Daoy (cell line): ENCODE results near the gene PLIN1. TPM values are rescaled to one million over a fixed set of nuclear protein-coding genes. Genes with fewer than 3 reads are reported as not detected.
"Not testable (repeated sequence)": the region's sequence is repeated elsewhere in the genome, so short reads cannot be mapped to it uniquely, and the experiment has no call there.

Experiments
- DNase-seq: peaks from one replicate; pipeline ENCODE4 v3.0.0-alpha.2; 2015; ENCODE audit warnings: low read depth
- total RNA-seq: library from RNA; depleted of rRNA; stranded (reverse); fragments of >200 nt; shearing (Covaris generic); gene quantifications from 2 replicates; pipeline ENCODE4 v1.2.3, GENCODE V29; 2014; rRNA removed

Gene PLIN1, protein sequence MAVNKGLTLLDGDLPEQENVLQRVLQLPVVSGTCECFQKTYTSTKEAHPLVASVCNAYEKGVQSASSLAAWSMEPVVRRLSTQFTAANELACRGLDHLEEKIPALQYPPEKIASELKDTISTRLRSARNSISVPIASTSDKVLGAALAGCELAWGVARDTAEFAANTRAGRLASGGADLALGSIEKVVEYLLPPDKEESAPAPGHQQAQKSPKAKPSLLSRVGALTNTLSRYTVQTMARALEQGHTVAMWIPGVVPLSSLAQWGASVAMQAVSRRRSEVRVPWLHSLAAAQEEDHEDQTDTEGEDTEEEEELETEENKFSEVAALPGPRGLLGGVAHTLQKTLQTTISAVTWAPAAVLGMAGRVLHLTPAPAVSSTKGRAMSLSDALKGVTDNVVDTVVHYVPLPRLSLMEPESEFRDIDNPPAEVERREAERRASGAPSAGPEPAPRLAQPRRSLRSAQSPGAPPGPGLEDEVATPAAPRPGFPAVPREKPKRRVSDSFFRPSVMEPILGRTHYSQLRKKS
- total RNA-seq, result 0.29 TPM in 1 of 2 replicates, not detected in the other

DNA sequence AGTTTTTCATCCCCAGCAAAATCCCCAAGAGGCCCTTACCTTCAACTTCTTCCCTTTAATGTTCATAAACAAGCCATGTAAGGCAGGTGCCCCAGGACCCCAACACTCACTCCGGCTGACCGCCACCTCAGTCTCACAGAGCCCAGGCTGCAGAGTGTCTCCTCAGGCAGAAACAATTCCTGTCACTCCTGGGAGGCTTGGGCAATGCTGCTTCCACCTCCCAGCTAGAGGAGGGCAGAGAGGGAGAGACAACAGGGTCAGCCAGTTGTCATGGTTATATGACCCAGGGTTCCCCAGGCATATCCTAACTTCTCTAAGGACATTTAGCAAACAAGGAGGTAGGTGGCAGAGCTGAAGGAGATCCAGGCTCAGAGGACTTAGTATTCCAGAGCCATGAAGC, at the start of gene PLIN1:
Gene PLIN1 (minus strand): TSS at position 156 of the 400 bp plus-strand sequence. CDS start 1,878 bp downstream, outside the sequence.
- DNase-seq, result no peak

DNA sequence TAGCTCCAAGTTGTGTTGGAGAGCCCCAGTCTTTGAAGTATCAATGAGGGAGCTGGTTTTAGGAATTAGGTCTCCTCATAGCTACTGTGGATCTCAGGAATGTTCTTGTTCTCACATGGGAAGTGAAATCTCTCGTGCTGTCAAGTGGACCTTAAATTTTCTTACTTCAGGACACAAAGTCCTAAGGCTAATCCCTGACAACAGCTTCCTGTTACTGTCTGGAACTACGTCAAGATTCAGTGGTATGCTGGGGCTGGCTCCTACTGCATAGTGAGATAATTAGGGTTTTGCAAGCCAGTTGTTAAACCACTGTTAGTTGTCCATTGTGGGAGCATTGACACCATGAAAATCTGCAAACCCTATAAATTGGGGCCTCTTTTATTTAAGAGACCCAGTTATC, 49.1 kb upstream of the PLIN1 start:
- no peak for DNase-seq

DNA sequence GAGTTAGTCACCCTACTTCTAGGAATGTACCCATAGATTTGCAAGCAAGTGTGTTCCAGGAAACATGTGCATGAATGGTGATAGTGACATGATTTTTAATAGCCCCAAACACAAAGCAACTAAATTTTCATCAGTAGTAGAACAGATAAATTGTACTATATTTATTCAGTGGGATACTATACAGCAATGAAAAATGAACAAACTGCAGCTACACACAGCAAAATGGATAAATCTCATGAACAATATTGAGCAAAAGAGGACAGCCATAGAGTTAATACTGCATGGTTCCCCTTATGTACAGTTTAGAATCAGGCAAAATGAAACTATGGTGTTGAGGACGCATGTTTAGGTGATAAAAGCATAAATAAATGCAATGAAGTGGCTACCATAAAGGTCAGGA, 45.9 kb upstream of the PLIN1 start:
- DNase-seq, result no peak

DNA sequence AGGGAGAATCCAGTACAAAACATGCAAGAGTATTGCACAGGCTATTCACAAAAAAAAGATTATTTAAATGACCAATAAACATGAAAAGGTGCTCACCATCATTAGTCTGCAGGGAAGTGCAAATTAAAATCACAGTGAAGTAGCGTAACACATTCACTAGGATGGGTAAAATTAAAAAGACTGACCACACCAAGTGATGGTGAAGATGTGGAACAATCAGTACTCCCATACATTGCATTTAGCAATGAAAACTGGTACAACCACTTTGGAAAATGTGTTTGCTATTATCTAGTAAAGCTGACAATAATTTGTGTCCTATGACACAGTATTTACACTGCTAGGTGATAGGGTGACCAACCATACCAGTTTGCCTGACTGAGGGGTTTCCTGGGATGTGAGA, 45.5 kb upstream of the PLIN1 start:
- DNase-seq, result no peak

DNA sequence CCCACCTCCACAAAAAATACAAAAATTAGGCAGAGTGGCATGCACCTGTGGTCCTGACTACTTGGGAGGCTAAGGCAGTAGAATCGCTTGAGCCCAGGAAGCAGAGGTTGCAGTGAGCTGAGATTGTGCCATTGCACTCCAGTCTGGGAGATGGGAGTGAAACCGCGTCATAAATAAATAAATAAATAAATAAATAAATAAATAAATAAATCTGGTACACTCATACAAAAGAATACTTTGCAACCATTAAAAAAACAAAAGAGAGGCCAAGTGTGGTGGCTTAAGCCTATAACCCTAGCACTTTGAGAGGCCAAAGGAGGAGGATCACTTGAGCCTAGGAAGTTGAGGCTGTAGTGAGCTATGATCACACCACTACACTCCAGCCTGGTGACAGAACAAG, 43.9 kb upstream of the PLIN1 start:
- DNase-seq, result no peak

DNA sequence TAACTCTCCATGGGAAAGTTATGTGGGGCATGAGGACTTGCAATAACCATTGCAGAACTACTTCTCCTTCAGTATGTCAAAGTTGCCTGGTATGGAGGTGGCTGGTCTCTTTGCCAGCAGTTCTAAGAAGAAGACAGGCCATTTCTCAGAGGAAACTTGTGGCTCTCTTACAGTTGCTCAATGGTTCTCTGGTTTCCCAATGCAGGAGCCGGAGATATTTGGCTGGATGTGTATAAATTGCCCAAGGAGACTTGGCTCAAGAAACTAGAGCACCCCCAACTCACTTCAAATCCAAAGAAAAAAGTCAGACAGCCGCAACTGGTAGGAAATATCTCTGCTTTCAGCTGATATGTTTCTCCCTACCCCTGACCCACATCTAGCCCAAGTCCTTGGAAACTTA, 35.6 kb upstream of the PLIN1 start:
- no peak for DNase-seq

DNA sequence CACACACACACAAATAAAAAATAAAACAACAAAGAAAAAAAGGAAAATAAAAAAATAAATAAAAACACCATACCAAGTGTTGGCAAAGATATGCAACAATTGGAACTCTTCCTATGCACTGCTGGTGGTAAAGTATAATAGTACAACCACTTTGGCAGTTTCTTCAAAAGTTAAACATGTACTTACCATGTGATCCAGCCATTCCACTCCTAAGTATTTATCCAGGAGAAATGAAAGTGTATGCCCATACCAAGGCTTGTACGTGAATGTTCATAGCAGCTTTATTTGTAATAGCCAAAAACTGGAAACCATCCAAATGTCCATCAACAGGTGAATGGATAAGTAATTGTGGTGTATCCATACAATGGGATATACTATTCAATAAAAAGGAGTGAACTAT, 28.4 kb upstream of the PLIN1 start:
- DNase-seq, result no peak

DNA sequence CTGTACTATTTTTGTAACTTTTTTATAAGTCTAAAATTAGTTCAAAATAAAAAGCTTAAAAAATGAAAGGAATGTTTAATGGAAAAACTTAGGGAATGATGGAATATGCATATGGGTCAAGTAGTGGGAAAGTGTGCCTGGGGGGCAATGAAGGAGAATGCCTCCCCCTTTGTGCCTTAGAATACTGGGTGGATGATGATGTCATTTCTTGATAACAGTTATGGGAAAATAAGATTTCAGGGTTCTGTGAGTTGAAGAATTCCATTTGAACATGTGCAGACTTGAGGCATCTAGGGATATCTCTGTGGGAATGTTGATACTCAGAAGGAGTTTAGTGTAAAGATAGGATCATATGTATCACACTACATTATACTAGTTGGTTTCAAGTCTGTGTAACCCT, 25.2 kb upstream of the PLIN1 start:
- DNase-seq, result no peak

DNA sequence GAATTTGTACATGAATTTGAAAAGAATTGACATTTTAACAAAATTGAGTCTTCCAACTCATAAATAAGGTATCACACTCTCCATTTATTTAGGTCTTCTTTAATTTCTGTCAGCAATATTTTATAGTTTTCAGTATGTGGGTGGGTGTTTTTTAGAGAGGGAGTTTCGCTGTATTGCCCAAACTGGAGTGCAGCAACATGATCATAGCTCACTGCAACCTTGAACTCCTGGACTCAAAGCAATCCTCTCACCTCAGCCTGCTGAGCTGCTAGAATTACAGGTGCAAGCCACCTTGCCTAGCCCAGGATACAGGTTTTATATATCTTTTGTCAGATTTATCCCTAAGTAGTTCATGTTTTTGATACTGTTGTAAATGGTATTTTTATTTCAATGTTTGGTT, 16.0 kb upstream of the PLIN1 start:
- DNase-seq, result no peak

DNA sequence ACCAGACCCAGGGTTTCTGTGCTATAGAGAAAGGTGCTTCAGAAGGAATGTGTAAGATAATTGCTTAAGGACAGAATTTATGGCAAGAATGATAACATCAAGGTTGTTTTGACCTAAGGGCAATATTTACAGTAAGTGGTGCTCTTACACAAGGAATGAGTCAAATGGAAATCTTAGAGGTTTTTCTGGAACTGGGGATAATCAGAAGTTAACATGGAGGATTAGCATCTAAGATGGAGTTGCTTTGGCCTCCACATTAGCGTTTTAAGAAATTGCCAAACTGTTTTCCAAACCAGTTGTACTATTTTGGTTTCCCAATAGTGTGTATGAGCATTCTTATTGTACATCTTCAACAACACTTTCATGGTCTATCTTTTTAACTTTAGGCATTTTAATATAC, 14.5 kb upstream of the PLIN1 start:
- no peak for DNase-seq

DNA sequence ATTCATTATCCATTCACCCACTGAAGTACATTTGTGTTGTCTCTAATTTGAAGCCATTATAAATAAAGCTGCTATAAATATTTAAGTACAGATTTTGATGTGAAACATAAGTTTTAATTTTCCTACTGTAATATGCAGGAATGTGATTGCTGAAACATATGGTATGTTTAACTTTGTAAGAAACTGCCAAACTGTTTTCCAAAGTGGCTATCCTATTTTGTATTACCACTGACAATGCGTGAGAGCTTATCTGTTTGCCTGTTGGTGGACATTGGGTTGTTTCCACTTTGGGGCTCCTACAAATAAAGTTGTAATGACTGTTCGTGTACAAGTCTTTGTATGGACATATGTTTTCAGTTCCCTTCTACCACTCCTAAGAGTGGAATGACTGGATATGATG, 13.9 kb upstream of the PLIN1 start:
- no peak for DNase-seq

DNA sequence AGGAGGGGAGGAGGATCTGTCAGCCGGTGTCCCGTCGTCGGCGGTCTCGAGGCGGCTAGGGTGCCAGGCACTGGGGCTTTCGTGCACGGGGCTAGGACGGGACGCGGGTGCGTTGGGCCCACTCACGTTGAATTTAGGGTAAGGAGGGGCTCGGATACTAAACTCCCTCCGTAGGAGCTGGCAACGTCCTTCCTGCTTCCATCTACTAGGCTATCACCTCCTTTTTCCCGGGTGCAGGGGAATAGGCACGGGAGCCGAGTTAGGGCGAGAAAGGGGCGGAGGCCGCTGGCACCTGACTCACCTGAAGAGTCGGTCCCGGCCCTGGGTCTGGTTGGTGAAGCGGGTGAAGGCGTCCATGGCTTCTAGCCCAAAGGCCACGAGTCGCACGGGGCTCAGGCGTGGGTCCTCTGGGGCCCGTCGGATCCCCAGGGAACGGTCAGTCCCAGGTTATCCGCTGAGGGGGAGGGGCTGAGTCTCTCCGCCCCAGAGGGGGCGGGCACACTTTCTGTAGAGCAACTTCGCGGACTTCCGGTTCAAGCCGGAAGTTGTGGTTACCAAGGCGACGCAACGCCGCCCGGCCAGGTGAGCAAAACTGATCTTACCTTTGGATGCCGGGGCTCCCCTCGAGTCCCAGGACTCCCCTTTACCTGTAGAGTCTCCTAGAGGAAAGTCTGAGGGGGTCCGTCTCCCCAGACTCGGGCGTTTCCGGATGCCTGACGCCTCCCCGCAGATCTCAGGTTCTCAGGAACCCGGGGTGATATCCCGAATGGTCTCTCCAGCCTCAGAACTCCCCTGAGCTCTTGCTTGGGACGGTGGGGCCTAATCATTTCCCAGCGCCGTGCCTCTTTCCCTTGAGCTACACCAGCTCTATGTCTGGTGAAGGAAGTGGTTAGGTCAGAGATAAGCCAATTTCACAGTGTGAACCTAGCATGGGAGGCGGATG, 11.4 kb upstream of the PLIN1 start, which contains the start of the genes PEX11A and WDR93:
Gene PEX11A (minus strand): TSS at position 479 of the 943 bp plus-strand sequence. CDS start 122 bp downstream, at position 357.
Gene WDR93 (plus strand): TSS at position 536 of the 943 bp plus-strand sequence. CDS start 10,936 bp downstream, outside the sequence.
- DNase-seq, result peak; percentile 72

DNA sequence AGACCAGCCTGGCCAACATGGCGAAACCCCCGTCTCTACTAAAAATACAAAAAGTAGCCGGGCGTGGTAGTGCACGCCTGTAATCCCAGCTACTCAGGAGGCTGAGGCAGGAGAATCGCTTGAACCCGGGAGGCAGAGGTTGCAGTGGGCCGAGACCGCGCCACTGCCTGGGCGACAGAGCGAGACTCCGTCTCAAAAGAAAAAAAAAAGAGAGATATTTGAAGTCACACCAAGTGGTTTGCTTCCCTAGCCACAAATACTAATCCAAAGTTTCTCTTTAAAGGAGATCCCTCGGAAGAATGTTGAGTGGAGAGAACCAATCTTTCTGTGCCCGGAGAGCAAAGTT, 10.7 kb upstream of the PLIN1 start:
- not testable (repeated sequence) for DNase-seq

DNA sequence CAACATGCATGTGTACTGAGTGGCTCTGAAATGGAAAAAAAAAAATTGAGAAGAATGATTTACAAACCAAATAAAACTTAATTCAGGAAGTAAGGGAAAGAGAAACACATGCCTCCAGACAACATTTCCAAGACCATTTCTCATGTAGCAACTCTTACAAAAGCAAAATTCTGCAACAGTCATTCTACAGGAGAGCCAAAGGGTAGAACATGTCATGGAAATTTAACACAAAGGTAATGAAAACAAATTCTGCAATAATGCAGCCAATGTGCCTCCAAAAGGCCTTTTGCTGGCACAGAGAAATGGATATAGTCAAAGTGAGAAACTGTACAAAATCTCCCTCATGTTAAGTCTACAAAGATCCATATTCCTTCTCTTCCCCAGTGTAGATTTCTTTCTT, 7.4 kb upstream of the PLIN1 start:
- DNase-seq, result no peak

DNA sequence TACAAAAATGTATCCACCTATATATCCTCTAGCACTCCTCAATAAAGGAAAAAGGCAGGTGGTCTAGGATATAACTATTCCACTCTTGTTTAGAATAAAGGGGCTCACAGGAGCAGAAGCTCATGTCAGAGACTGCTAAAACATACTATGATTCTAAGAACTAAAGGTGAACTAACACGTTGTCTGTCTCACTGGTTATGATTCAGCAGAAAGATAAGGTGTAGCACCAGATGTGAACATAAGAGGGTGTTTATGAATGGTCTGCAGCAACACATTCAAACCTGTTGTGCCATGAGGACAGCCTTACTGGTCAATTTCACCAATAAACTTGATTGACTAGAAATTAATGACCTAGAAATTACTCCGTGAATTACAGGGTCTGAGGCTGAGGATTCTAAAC, 6.8 kb upstream of the PLIN1 start:
- DNase-seq, result no peak

DNA sequence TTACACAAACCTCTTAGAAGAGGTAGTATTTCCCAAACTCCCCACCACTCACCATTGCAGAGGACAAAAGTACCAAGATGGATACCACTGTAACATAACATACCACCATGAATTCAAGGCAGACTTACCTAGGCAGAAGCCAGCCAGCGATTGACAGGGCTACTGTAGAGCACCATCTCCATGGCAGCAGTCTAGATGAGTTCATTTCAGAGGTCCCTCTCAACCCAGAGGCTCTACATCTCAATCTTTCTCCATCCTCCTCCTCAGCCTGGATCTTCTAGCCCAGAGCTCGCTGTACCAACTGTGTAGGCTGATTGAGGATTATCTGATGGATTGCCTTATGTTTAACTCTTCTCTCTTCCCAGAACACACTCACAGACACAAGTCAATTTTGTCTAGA, 2.0 kb upstream of the PLIN1 start:
- DNase-seq, result no peak

DNA sequence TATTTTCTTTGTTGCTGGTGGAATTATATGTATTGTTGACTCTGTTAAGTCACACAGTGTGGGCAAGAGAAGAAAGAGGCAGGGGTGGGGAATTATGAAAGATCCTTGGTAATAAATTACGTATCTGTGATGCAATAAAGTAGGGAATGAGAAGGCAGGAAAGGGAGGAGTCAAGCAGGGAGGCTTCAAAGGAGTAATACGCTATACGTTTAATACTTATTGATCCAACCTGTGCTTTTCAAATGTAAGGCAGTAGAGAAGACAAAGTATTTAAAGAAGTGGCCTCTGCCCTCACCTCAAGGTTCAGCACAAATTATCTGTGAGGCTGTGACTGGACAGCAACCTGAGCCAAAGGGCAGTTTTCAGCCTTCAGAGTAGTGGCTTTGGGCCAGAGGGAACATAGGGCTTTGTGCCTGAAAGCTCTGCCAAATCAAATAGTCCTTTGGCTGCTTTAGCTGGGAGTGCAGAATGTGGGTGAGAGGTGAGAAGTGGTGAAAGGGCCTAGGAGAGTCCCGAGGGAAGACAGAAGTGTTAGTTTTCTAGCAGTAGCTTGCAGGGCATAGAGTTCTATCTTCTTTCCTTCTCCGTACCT, 1.2 kb upstream of the PLIN1 start:
- peak; percentile 31 for DNase-seq

DNA sequence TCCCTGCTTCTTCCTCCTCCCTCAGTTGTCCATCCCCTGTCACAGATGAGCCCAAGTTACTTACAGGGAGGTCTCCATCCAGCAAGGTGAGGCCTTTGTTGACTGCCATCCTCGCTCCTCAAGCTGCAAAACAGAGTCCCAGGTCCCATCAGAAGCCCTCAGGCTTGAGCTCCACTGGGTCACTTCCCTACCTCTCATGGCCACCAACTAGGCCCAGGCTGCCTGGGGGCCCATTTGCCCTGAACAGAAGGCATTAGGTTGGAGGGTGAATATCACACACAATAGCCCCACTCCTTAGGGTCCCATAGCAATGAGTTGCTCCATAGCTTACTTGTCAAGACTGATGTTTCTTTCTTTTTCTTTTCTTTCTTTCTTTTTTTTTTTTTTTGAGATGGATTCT, 1.8 kb downstream of the PLIN1 start:
- DNase-seq, result no peak

DNA sequence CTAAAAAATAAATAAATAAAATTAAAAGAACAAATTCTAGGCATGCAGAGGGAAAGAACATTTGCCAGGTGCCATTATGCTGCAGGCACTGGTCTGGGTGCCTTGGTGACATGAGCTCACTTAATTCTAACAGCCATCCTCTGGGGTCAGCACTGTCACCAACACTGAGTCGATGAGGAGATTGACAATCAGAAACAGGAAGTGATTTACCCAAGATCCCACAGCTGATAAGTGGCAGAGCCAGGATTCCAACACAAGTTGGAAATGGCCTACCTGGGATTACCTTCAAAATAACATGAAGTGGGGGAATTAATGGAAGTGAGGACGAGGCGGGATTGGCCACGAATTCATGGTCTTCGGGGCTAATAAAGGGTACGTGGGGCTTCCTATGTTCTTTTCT, 3.6 kb downstream of the PLIN1 start:
- DNase-seq, result no peak

DNA sequence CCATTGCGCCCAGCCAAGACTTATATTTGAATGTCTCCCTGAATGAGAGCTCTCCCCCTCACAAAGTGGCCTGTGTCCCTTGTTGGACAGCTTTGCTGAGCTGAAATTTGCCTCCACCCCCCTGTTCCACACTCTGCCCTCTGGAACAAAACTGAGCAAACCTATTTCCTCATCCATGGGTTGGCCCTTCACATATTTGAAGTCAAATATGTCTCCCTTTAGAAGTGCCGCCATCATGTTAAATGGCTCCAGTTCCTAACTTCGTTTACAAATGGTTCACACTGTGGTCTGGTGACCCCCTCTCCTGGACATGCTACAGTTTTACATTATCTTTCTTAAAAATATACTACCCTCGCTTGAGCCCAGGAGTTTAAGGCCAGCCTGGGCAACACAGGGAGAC, 4.6 kb downstream of the PLIN1 start:
- DNase-seq, result no peak

DNA sequence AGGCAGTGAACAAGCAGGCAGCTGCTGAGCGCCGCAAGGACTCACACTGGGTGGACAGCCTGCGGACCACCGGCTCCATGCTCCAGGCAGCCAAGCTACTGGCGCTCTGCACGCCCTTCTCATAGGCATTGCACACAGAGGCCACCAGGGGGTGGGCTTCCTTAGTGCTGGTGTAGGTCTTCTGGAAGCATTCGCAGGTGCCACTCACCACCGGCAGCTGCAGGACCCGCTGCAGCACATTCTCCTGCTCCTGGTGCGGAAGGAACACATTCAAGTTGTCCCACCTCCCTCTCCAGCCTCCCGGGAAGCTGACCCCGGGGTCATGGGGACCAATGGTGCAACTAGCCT, 6.0 kb downstream of the PLIN1 start:
- DNase-seq, result peak; percentile 48
